ENCODE measurements around the gene DACH1.

The DACH1 gene

GRCh38 chr13:71866335-71867130 is 471 bp downstream of the DACH1 start:
- H3K9ac ChIP-seq (ENCODE audit: low read length), result no peak overlapping the region
- H3K4ac ChIP-seq (ENCODE audit: low read depth in 1 of 2, low read length in 2 of 2), result peak overlapping the region in 1 of 2 experiments; percentile 99
- H2BK5ac ChIP-seq (ENCODE audit: low read depth, low read length, poor library complexity, severe bottlenecking), result no peak overlapping the region
- H4K91ac ChIP-seq (ENCODE audit: low read length), result peak overlapping the region; percentile 96
- H2AK5ac ChIP-seq (ENCODE audit: low read length, severe bottlenecking), result no peak overlapping the region
- DNase-seq, result peak; percentile 56
- no peak overlapping the region for H3K27ac ChIP-seq (ENCODE audit: low read length, poor library complexity, severe bottlenecking)
- peaks cover 22% of the 10 kb centered on the region for H3K4me1 ChIP-seq (ENCODE audit: control insufficient read depth, insufficient read depth, low read depth, low read length)
- H4K8ac ChIP-seq (ENCODE audit: low read length), result peak overlapping the region; percentile 82
- peak overlapping the region; percentile 90 to 100 for H3K23ac ChIP-seq (ENCODE audit: low read length in 2 of 2)
- peaks cover 30 to 72% of the 10 kb centered on the region in 2 experiments for H3K27me3 ChIP-seq (ENCODE audit: control insufficient read depth in 1 of 2, insufficient read depth in 1 of 2, low read length in 2 of 2)
- under 1% methylated on average over 69 of the region's 77 CpGs for WGBS
- H2BK15ac ChIP-seq (ENCODE audit: low read depth, poor library complexity, severe bottlenecking), result peak overlapping the region; percentile 80
- H3K9me3 ChIP-seq (ENCODE audit: control insufficient read depth, low read length), result no peaks in the 10 kb centered on the region
- peak overlapping the region in 1 of 2 experiments; percentile 98 for H3K14ac ChIP-seq (ENCODE audit: low read length in 2 of 2)
- peak overlapping the region; percentile 94 to 98 for H3K18ac ChIP-seq (ENCODE audit: low read depth in 1 of 2, low read length in 2 of 2)
- H2BK120ac ChIP-seq (ENCODE audit: low read depth, low read length), result peak overlapping the region; percentile 85
- peak overlapping the region; percentile 23 to 86 for H2BK12ac ChIP-seq (ENCODE audit: low read length in 2 of 2)
- peak overlapping the region; percentile 65 to 77 for H3K4me3 ChIP-seq (ENCODE audit: insufficient read depth in 1 of 2, low read depth in 1 of 2, low read length in 2 of 2)
- peak overlapping the region; percentile 100 for H3K4me2 ChIP-seq (ENCODE audit: low read length, poor library complexity, severe bottlenecking)
- peak overlapping the region; percentile 71 for H2AFZ ChIP-seq (ENCODE audit: low read depth, low read length)
- H3K79me1 ChIP-seq (replicated peaks; ENCODE audit: low read length, poor library complexity, severe bottlenecking), result no peaks in the 10 kb centered on the region
- no peaks in the 10 kb centered on the region for H3K36me3 ChIP-seq (ENCODE audit: control insufficient read depth in 1 of 2, insufficient read depth in 2 of 2, low read depth in 1 of 2, low read length in 2 of 2)

GRCh38 chr13:71865874-71866334 is 1.1 kb downstream of the DACH1 start:
- Histone ChIP-seq H2AFZ (ENCODE audit: low read depth, low read length) (peak overlapping the region; percentile 82), H3K18ac (ENCODE audit: low read depth in 1 of 2, low read length in 2 of 2) (peak overlapping the region; percentile 94 to 98), H3K79me1 (replicated peaks; ENCODE audit: low read length, poor library complexity, severe bottlenecking) (no peaks in the 10 kb centered on the region), H2BK15ac (ENCODE audit: low read depth, poor library complexity, severe bottlenecking) (peak overlapping the region; percentile 80), H4K8ac (ENCODE audit: low read length) (peak overlapping the region; percentile 47), H2AK5ac (ENCODE audit: low read length, severe bottlenecking) (no peak overlapping the region), H2BK12ac (ENCODE audit: low read length in 2 of 2) (peak overlapping the region in 1 of 2 experiments; percentile 86), H4K91ac (ENCODE audit: low read length) (peak overlapping the region; percentile 96), H3K36me3 (ENCODE audit: control insufficient read depth in 1 of 2, insufficient read depth in 2 of 2, low read depth in 1 of 2, low read length in 2 of 2) (no peaks in the 10 kb centered on the region), H3K4me1 (ENCODE audit: control insufficient read depth, insufficient read depth, low read depth, low read length) (peaks cover 22% of the 10 kb centered on the region), H2BK5ac (ENCODE audit: low read depth, low read length, poor library complexity, severe bottlenecking) (no peak overlapping the region), H3K4me2 (ENCODE audit: low read length, poor library complexity, severe bottlenecking) (peak overlapping the region; percentile 100), H3K9ac (ENCODE audit: low read length) (no peak overlapping the region), H3K27ac (ENCODE audit: low read length, poor library complexity, severe bottlenecking) (no peak overlapping the region), H3K23ac (ENCODE audit: low read length in 2 of 2) (peak overlapping the region; percentile 25 to 100), H2BK120ac (ENCODE audit: low read depth, low read length) (peak overlapping the region; percentile 73), H3K27me3 (ENCODE audit: control insufficient read depth in 1 of 2, insufficient read depth in 1 of 2, low read length in 2 of 2) (peaks cover 30 to 72% of the 10 kb centered on the region in 2 experiments), H3K4me3 (ENCODE audit: insufficient read depth in 1 of 2, low read depth in 1 of 2, low read length in 2 of 2) (peak overlapping the region; percentile 65 to 70), H3K9me3 (ENCODE audit: control insufficient read depth, low read length) (no peaks in the 10 kb centered on the region), H3K14ac (ENCODE audit: low read length in 2 of 2) (peak overlapping the region in 1 of 2 experiments; percentile 98), H3K4ac (ENCODE audit: low read depth in 1 of 2, low read length in 2 of 2) (peak overlapping the region; percentile 13 to 99)
- DNase-seq, result peak; percentile 43
- WGBS, result 1% methylated on average over 17 of the region's 21 CpGs

GRCh38 chr13:71864986-71865873 is 1.8 kb downstream of the DACH1 start:
- Histone ChIP-seq H3K4me1 (ENCODE audit: control insufficient read depth, insufficient read depth, low read depth, low read length) (peaks cover 22% of the 10 kb centered on the region), H3K36me3 (ENCODE audit: control insufficient read depth in 1 of 2, insufficient read depth in 2 of 2, low read depth in 1 of 2, low read length in 2 of 2) (no peaks in the 10 kb centered on the region), H2AFZ (ENCODE audit: low read depth, low read length) (peak overlapping the region; percentile 82), H3K9ac (ENCODE audit: low read length) (no peak overlapping the region), H3K9me3 (ENCODE audit: control insufficient read depth, low read length) (no peaks in the 10 kb centered on the region), H2BK5ac (ENCODE audit: low read depth, low read length, poor library complexity, severe bottlenecking) (no peak overlapping the region), H2BK12ac (ENCODE audit: low read length in 2 of 2) (peak overlapping the region in 1 of 2 experiments; percentile 86), H2BK15ac (ENCODE audit: low read depth, poor library complexity, severe bottlenecking) (peak overlapping the region; percentile 48), H3K23ac (ENCODE audit: low read length in 2 of 2) (peak overlapping the region; percentile 25 to 96), H3K4ac (ENCODE audit: low read depth in 1 of 2, low read length in 2 of 2) (peak overlapping the region; percentile 15 to 99), H3K27me3 (ENCODE audit: control insufficient read depth in 1 of 2, insufficient read depth in 1 of 2, low read length in 2 of 2) (peaks cover 28 to 70% of the 10 kb centered on the region in 2 experiments), H2BK120ac (ENCODE audit: low read depth, low read length) (peak overlapping the region; percentile 64), H4K8ac (ENCODE audit: low read length) (no peak overlapping the region), H3K4me2 (ENCODE audit: low read length, poor library complexity, severe bottlenecking) (peak overlapping the region; percentile 100), H3K79me1 (replicated peaks; ENCODE audit: low read length, poor library complexity, severe bottlenecking) (no peaks in the 10 kb centered on the region), H3K18ac (ENCODE audit: low read depth in 1 of 2, low read length in 2 of 2) (peak overlapping the region; percentile 94 to 98), H3K4me3 (ENCODE audit: insufficient read depth in 1 of 2, low read depth in 1 of 2, low read length in 2 of 2) (peak overlapping the region; percentile 65 to 70), H3K27ac (ENCODE audit: low read length, poor library complexity, severe bottlenecking) (no peak overlapping the region), H3K14ac (ENCODE audit: low read length in 2 of 2) (peak overlapping the region in 1 of 2 experiments; percentile 98), H4K91ac (ENCODE audit: low read length) (peak overlapping the region; percentile 96), H2AK5ac (ENCODE audit: low read length, severe bottlenecking) (no peak overlapping the region)
- under 1% methylated on average over 63 of the region's 88 CpGs for WGBS
- DNase-seq, result peak; percentile 34

Measured in mesenchymal stem cell (in vitro differentiated cells and primary cell).